GM10248 (cell line): ENCODE results near the gene GAB2.

Experiments
- CTCF ChIA-PET: fragments of 300-600 bp; sonication (Branson Sonifier 250); formaldehyde crosslinking; extraction: SDS; loops from one replicate; lab custom pipeline; 2021; ENCODE audit warnings: antibody characterized with exemption; lab: Yijun Ruan, JAX
- POLR2A ChIA-PET: fragments of 350-650 bp; sonication (Branson Sonifier 250); formaldehyde crosslinking; extraction: SDS; loops from one replicate; lab custom pipeline; 2020; ENCODE audit warnings: antibody characterized with exemption; lab: Yijun Ruan, JAX
- DNase-seq: peaks from one replicate; pipeline ENCODE4 v3.0.0; 2012; ENCODE audit errors: extremely low spot score
- TF ChIP-seq, protein P1 (sequence below): IDR thresholded peaks from 2 replicates; pipeline ENCODE4 v1.5.1; 2012; ENCODE audit warnings: mild to moderate bottlenecking, low read depth; ENCODE audit errors: extremely low read depth, missing control alignments, control extremely low read depth

The GAB2 gene

DNA sequence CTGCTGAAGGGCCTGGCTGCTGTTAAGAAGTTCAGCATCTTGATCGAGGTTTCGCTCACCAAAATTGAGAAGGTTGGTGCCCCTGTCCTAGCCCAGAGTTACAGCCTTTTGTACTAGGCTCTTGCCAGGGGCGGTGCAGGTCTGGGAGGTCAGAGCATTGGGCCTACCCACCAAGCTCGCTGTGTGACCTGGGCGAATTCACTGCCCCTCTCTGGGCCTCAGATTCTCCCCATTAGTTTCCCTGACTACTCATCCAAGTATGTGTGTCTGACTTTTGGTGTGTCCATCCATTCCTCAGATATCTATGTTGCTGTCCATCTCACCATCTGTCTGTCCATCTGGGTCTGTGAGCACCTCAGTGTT lies 218.0 kb downstream of the GAB2 start:
- ChIA-PET CTCF (interaction anchor here (2.1 kb wide), 1 partner anchor 365 kb away, joined by 8 read pairs; no protein-coding TSS in a partner anchor), POLR2A (interaction anchor here (0.6 kb wide), 1 partner anchor 111 kb away, joined by 3 read pairs; no protein-coding TSS in a partner anchor)
- DNase-seq: no peak
- TF ChIP-seq, protein P1, sequence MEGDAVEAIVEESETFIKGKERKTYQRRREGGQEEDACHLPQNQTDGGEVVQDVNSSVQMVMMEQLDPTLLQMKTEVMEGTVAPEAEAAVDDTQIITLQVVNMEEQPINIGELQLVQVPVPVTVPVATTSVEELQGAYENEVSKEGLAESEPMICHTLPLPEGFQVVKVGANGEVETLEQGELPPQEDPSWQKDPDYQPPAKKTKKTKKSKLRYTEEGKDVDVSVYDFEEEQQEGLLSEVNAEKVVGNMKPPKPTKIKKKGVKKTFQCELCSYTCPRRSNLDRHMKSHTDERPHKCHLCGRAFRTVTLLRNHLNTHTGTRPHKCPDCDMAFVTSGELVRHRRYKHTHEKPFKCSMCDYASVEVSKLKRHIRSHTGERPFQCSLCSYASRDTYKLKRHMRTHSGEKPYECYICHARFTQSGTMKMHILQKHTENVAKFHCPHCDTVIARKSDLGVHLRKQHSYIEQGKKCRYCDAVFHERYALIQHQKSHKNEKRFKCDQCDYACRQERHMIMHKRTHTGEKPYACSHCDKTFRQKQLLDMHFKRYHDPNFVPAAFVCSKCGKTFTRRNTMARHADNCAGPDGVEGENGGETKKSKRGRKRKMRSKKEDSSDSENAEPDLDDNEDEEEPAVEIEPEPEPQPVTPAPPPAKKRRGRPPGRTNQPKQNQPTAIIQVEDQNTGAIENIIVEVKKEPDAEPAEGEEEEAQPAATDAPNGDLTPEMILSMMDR: no peak

DNA sequence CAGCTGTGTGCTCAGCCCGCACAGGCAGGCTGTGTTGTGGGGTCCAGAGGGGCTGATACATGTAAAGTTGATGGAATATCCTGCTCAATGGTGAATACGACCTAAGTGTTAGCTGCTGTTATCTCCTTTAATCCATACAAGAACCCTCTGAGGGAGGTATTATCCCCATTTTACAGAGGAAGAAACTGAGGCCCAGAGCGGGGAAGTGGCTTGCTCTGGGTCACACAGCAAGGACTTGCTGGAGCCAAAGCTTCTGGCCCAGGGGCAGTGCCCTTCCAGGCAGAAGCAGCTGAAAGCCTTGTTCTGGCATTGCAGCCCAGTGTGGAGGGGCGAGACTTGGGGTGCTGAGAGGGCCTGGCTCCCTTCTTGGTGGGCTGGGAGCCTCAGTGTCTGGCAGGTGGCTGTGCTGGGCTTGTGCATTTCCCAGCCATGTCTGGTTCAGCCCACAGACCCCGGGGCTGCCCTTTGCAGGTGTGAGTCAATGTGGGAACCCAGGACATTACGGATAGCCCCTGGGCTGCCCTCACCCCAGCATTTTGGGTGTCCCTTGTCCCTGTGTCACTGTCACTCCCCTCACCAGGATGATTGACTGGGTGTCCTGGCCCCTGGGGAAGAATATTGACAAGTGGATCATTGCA lies 218.5 kb downstream of the GAB2 start:
- POLR2A ChIA-PET: interaction anchor here (0.6 kb wide), 1 partner anchor 111 kb away, joined by 3 read pairs; no protein-coding TSS in a partner anchor
- TF ChIP-seq, protein P1: no peak
- no peak for DNase-seq
- CTCF ChIA-PET: interaction anchor here (2.1 kb wide), 1 partner anchor 365 kb away, joined by 8 read pairs; no protein-coding TSS in a partner anchor

DNA sequence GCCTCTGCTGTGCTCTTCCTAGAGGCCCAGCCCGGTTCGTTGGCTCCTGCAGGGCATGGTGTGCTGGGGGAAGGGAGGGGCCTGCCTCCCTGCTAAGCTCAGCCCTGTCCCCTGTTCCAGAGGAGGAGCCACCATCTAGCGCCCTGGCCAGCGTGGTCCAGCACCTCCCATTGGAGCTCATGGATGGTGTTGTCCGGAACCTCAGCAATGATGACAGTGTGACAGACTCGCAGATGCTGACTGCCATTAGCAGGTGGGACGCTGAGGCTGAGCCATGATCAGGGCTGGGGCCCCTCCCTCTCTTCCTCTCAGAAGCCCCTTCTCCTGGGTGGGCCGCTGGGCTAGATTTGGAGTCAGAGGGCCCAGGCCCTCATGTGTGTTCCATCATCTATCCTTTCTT lies 219.8 kb downstream of the GAB2 start:
- POLR2A ChIA-PET: no interaction called here
- CTCF ChIA-PET: no interaction called here
- DNase-seq: no peak
- TF ChIP-seq, protein P1: no peak

DNA sequence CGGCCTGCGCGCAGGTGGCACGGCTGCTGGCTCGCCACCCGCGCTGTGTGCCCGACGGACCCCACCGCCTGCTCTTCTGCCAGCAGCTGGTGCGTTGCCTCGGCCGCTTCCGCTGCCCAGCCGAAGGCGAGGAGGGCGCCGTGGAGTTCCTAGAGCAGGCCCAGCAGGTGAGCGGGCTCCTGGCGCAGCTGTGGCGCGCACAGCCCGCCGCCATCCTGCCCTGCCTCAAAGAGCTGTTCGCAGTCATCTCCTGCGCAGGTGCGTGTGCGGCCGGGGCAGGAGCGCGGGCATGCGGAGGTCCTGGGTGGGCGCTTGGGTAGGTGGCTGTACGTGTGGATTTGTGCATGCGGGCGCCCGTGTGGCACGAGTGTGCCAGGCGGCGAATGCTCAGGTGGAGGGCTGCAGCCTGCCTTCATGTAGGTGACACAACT lies 220.9 kb downstream of the GAB2 start:
- ChIA-PET POLR2A (no interaction called here), CTCF (no interaction called here)
- no peak for DNase-seq
- TF ChIP-seq, protein P1: no peak

DNA sequence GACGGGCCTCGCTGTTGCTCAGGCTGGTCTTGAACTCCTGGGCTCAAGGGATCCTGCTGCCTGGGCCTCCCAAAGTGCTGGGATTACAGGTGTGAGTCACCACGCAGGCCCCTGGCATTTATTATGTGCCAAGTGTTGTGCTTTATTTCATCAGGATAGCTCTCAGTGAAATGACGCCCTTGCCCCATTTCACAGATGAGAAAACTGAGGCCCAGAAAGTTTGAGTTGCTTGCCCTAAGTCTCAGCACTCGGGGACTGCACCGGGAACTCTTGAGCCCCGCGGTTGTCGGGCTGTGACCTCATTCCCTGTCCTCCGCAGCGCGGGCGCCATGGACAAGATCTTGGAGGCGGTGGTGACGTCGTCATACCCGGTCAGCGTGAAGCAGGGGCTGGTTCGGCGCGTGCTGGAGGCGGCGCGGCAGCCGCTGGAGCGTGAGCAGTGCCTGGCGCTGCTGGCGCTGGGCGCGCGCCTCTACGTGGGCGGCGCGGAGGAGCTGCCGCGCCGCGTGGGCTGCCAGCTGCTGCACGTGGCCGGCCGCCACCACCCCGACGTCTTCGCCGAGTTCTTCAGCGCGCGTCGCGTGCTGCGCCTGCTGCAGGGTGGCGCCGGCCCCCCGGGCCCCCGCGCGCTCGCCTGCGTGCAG lies 221.6 kb downstream of the GAB2 start:
- no peak for DNase-seq
- ChIA-PET CTCF (no interaction called here), POLR2A (no interaction called here)
- TF ChIP-seq, protein P1: no peak

DNA sequence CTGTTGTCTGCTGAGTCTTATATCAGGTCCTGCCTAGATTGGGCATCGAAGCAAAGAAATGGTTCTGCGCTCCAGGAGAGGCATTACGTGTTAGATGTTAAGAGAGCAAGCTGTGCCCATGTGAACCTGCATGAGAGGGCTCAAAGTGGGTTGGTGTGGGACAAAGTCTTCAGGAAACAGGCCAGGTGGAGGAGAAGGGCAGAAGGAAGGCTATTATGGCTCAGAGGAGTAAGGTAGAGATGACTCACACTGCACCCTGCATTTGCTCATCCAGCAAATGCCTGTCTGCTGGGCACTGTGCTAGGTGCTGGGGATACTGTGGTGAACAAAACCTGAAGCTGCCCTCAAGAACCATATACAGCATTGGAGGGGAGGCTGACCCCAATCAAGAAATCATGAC lies 223.1 kb downstream of the GAB2 start:
- POLR2A ChIA-PET: no interaction called here
- no peak for DNase-seq
- TF ChIP-seq, protein P1: no peak
- CTCF ChIA-PET: interaction anchor here (1.0 to 1.4 kb wide), 3 partner anchors 8 to 20 kb away, joined by 3 to 5 read pairs (median 4); no protein-coding TSS in a partner anchor
